ENCODE measurements around the gene NDUFV3.
"Not testable (repeated sequence)": the region's sequence is repeated elsewhere in the genome, so short reads cannot be mapped to it uniquely, and the experiment has no call there.

The NDUFV3 gene

DNA sequence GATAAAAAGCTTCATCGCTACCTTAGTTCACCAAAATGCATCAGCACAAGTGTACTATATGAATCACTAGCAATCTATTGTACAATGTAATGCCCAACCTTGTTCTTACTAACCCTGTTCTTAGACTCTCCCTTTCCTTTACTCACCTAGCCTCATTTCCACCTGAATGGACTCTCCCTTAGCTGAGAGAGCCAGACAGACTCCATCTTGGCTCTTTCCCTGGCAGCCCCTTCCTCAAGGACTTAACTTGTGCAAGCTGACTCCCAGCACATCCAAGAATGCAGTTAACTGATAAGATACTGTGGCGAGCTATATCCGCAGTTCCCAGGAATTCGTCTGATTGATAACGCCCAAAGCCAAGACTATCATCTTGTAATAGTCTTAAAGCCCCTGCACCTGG is 43.3 kb downstream of the NDUFV3 start:
- not testable (repeated sequence) for DNase-seq, ATAC-seq

DNA sequence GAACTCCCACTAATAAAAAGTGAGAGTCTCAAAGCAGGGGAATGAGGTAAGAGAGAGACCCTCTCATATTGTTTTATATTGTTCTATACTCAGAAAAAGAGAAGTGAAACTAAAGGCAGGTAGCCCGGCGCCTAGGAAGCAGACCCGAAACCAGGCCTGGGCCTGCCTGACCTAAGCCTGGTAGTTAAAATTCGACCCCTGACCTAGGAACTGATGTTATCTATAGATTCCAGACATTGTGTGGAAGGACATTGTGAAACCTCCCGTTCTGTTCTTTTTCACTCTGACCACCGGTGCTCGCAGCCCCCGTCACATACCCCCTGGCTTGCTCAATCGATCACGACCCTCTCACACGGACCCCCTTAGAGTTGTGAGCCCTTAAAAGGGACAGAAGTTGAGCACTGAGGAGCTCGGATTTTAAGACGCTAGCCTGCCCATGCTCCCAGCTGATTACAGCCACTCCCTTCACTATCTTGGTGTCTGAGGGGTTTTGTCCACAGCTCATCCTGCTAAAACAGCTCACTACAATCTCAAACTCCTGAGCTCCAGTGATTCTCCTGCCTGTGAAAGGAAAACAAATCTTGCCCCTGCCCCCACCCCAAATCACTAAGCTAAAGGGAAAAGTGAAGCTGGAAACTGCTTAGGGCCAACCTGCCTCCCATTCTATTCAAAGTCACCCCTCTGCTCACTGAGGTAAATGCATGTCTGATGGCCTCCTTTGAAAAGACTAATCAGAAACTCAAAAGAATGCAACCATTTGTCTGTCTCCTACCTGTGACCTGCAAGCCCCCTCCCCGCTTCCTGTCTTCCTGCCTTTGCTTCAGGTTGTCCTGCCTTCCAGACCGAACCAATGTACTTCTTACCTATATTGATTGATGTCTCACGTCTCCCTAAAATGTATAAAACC is 44.2 kb downstream of the NDUFV3 start:
- not testable (repeated sequence) for DNase-seq, ATAC-seq

DNA sequence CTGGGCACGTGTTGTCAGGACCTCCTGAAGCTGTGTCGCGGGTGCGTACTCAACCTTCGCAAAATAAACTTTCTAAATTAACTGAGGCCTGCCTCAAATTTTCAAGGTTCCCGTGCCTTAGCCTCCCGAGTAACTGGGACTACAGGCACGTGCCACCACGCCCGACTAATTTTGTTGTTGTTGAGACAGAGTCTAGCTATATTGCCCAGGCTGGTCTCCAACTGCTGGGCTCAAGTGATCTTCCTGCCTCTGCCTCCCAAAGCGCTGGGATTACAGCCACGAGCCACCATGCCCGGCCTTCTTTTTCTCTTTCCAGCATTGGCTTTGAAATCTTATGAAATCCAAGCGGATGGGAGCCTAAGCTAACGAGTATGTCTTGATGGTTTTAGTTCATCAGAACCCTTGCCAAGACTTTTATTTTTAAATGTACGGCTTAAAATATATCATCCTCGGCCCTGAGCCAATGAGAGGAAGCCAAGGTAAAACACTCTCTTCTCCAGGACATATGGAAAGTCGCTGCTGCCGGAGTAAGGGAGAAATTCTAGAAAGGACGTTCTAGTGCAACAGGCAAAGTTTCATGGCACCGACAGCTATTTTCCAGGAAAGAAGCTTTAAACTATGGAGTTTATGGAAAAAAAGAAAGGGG is 45.0 kb downstream of the NDUFV3 start:
- DNase-seq = no peak
- no peak for ATAC-seq

DNA sequence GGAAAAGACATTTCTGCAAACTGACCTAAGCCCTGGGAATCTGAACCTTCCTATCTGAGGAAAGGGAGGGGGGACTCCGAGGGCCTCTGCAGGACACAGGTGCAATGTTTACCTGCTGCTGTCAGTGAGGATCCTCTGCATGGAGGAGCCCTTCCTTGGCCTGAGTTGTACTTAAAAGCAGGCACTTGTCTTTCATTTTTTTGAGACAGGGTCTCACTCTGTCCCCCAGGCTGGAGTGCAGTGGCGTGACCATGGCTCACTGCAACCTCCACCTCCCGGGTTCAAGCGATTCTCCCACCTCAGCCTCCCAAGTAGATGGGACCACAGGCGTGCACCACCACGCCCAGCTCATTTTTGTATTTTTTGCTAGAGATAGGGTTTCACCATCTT is 45.5 kb downstream of the NDUFV3 start:
- DNase-seq, ATAC-seq: not testable (repeated sequence)

DNA sequence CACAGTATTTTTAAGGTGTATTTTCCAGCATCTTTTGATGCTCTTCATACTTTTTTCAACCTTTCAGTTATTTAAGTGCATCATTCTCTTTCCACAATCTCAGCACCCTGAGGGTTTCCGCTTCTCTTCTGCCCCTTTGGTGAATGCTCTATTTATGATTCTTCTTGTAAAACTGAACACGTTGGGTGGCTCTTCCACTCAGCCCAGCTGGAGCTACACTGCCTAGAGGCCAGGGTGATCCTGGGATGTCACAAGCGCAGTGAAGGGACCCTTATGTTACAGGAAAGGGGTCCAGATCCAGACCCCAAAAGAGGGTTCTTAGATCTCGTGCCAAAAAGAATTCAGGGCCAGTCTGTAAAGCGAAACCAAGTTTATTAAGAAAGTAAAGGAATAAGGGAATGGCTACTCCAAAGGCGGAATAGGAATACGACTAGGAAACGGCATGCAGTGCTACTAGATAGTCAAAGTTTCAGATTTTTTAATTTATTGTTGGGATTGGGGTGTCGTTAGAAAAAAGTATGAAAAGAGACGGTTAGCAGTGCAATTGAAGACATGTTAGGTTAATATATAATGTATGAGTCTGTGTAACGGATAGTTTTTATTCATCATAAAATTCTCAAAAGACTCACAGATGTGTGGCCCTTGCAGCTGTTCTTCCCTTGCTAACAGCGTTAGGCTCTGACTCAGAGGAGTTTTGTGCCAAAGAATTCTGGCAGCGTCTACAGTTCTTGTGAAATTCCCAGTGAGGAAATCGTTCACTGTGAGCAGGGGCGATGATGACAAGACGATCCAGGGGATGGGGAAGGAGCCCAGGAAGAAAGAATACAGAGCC is 46.7 kb downstream of the NDUFV3 start:
- ATAC-seq = no peak

DNA sequence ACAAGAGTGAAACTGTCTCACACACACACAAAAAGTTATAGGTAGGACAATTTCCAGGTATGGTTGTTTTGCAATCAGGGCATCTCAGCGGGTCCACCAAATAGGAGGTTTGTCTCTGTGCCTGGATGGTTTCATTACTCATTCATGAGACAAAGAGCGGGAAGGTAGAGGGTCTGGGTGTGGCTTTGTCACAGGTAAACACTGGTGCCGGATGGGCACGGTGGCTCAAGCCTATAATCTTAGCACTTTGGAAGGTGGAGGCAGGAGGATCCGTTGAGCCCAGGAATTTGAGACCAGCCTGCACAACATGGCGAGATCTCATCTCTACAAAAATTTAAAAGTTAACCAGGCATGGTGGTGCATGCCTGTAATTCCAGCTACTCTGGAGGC is 48.6 kb downstream of the NDUFV3 start:
- DNase-seq (no peak), ATAC-seq (no peak)

More for the DNA sequence above, 46.7 kb downstream of the NDUFV3 start:
- no peak for DNase-seq

DNA sequence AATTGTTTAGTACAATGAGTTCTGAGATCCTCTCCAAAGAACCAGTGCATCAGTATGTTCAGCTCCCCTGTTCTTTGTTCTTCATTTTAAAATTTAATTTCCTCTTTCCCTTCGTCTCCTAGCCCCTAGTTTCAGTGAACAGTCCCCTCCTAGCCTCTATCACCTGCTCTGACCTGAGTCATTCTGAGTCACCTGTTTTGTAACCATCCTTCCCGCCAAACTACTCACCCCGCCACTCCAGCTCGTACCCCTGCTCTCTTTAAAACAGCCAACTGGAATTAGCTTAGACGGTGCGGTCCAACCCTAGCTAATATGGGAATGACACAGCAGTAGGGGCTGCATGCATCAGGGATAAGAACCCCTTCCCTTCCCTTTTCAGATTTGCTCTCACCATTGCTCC is 49.1 kb downstream of the NDUFV3 start:
- no peak for ATAC-seq
- no peak for DNase-seq

DNA sequence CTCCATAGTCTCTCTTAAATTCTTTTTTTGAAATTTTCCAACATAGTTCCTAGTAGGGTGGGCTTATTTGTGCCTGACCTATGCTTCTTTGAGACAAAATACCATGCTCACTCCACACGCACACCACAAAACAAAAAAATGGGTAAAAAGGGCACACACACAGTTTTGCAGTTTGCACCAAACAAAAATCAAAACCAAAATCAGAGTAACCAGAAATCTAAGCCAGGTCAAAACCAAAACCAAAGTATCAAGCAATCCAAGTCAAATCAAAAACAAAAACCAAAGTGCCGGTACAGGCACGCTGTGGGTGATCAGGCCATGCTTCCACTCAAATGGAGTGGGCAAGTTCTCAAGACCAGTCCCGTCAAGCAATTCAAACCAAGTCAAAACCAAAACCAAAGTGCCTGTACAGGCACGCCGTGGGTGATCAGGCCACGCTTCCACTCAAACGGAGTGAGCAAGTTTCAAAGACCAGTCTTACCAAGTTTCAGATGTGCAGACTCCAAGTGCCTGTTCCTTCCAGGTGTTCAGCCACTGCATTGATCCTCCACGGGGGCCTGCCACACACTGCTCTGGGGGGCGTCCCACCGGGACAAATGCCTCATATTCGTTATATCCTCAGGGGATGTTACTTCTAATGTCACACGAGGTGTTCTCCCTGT is 56.1 kb downstream of the NDUFV3 start:
- ATAC-seq, DNase-seq: not testable (repeated sequence)

DNA sequence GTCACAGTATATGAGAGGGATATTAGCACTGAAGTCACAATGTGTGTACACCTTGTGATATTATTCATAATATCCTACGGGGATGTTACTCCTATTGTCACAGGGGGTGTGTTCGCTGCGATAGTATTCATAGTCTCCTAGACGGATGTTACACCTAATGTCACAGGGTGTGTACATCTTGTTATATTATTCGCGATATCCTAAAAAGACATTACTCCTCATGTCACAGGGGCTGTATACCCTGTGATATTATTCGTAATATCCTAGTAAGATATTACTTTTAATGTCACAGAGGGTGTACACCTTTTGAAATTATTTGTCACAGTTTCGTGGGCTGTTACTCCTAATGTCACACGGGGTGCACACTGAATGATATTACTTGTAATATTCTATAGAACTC is 58.1 kb downstream of the NDUFV3 start:
- ATAC-seq, DNase-seq: not testable (repeated sequence)

DNA sequence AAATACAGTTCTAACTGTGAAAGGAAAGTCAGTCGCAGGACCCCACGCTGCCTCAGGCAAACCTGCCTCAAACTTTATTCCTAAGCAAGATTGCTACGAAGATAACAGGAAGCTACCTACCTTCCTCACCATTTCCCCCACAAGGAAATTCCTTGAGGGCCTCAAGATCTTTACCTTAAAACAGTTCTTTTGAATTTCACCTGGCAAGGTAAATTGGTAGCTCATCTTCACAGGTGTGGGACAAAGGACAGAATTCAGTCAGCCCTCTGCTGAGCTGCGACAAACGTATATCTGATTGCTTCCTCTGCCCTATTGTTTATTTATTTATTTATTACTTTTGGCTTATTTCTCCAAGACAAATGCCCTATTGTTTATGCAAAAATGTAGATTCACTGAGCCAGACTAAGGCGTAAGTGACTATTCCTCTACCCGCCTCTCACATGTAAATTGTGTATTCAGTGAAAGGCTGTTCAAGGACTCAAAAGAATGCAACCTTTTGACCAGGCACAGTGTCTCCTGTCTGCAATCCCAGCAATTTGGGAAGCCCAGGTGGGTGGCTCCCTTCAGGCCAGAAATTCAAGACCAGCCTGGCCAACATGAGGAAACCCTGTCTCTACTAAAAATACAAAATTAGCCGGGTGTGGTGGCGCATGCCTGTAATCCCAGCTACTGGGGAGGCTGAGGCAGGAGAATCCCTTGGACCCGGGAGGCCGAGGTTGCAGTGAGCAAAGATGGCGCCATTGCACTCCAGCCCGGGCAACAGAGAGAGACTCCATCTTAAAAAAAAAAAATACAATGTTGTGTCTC is 63.9 kb downstream of the NDUFV3 start:
- ATAC-seq = peak; percentile 100
- DNase-seq = no peak

DNA sequence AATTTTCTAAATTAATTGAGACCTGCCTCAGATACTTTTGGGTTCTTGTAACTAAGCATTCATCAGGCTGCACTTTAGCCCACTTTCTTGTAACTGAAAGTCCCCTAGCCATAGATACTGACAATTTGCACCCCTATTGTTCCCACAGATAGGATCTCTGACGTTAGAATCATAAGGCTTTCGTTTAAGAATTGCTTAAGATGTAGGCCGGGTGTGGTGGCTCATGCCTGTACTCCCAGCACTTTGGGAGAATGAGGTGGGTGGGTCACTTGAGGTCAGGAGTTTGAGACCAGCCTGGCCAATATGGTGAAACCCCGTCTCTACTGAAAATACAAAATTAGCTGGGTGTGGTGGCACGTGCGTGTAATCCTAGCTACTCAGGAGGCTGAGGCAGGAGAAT is 65.0 kb downstream of the NDUFV3 start:
- DNase-seq, ATAC-seq: not testable (repeated sequence)

DNA sequence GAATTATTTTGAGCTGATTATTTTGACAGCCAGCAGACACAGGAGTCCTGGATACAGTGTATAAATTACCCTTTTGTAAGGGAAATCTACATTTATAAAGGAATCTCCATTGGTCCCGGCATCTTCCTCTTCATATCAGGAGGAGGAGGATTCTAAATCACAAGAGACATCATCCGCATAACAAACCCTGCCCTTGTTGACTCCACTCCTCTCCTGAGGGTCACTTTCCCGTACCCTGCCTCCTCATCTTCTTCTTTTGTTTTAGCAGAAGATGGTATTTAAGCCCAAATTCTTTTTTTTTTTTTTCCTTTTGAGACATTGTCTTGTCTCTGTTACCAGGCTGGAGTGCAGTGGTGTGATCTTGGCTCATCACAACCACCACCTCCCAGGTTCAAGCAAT is 66.6 kb downstream of the NDUFV3 start:
- no peak for DNase-seq
- ATAC-seq = no peak

DNA sequence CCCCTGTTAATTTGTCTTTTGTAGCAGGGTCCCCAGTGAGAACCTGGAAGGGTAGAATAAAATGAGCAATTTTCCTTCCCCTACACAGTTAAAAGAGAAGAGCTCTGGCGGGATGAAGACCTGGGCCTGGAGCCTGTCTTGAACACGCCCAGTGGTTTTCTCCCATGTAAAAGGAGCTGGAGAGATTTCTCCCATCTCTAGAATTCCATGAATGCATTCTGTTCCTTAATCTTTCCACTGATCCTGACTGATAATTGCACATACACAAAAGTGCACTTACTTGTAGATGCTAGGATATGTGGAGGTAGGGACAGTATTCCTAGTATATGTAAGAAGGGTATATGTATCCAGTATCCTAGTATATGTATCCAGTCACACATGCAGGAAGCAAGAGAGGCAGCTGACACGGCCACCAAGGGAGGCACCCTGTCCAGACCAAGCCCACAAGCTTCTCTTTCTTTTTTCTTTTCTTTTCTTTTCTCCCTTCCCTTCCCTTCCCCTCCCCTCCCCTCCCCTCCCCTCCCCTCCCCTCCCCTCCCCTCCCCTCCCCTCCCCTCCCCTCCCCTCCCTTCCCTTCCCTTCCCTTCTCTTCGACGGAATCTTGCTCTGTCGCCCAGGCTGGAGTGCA is 69.4 kb downstream of the NDUFV3 start:
- DNase-seq = no peak
- no peak for ATAC-seq

Measured in stimulated activated naive CD8-positive, alpha-beta T cell treated with anti-CD3 and anti-CD28 coated beads, Interleukin-15, Interleukin-2, amounts not matched to agents 100 U/mL and 50 U/mL, for 24 hours (primary cell).